B cell (primary cell): ENCODE data around the gene C19orf18.

Source experiments
- EZH2 ChIP-seq: IDR thresholded peaks from 2 replicates; pipeline ENCODE4 v1.6.1; 2012; ENCODE audit warnings: borderline replicate concordance, low read depth, mild to moderate bottlenecking, moderate library complexity, low read length; ENCODE audit not compliant: insufficient read depth, poor library complexity, severe bottlenecking
- TF ChIP-seq, protein P1 (sequence below): fragments of 200-600 bp; IDR thresholded peaks from one replicate; pipeline ENCODE4 v1.8.0; 2022; ENCODE audit warnings: antibody characterized with exemption, mild to moderate bottlenecking

- TF ChIP-seq, protein P1, sequence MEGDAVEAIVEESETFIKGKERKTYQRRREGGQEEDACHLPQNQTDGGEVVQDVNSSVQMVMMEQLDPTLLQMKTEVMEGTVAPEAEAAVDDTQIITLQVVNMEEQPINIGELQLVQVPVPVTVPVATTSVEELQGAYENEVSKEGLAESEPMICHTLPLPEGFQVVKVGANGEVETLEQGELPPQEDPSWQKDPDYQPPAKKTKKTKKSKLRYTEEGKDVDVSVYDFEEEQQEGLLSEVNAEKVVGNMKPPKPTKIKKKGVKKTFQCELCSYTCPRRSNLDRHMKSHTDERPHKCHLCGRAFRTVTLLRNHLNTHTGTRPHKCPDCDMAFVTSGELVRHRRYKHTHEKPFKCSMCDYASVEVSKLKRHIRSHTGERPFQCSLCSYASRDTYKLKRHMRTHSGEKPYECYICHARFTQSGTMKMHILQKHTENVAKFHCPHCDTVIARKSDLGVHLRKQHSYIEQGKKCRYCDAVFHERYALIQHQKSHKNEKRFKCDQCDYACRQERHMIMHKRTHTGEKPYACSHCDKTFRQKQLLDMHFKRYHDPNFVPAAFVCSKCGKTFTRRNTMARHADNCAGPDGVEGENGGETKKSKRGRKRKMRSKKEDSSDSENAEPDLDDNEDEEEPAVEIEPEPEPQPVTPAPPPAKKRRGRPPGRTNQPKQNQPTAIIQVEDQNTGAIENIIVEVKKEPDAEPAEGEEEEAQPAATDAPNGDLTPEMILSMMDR, result no peak
- no peak for TF ChIP-seq EZH2
These were observed 12.5 kb downstream of the C19orf18 start for GRCh38 chr19:57961785-57962184.
